Fibroblast of lung (primary cell): ENCODE data around the gene RPS6KA2.

Experiments used
- CTCF ChIP-seq, 2 donors: IDR thresholded peaks in 1 of 2; conservative IDR thresholded peaks in 1 of 2; 1 replicate in 1 of 2; 2 replicates in 1 of 2; pipeline ENCODE4 v1.5.1; 2011 to 2012; ENCODE audit warnings: low read length in 2 of 2, control low read depth in 1 of 2, inconsistent platforms in 1 of 2, low read depth in 1 of 2, mild to moderate bottlenecking in 1 of 2
- EZH2 ChIP-seq: IDR thresholded peaks from 2 replicates; pipeline ENCODE4 v1.5.1; 2012; ENCODE audit warnings: low read length, control low read depth, mild to moderate bottlenecking; ENCODE audit errors: missing control alignments

GRCh38 chr6:166511316-166511715, 115.7 kb downstream of the RPS6KA2 start:
- no peak for TF ChIP-seq CTCF (conservative IDR thresholded peaks at IDR 0.05 in 1 of 2, IDR thresholded peaks at IDR 0.05 in 1 of 2; ENCODE audit: low read depth in 1 of 2, low read length in 2 of 2)
- no peak for TF ChIP-seq EZH2
